AG10803 (cell line): Measurements from ENCODE around the gene PGAM5.

ENCODE experiments used
- DNase-seq: peaks from one replicate; pipeline ENCODE4 v3.0.0; 2010; ENCODE audit warnings: low read depth
- H3K4me3 ChIP-seq: 2 replicates; pipeline ENCODE4 v1.5.1; 2011; ENCODE audit warnings: mild to moderate bottlenecking, low read length, control low read depth
- TF ChIP-seq, protein P1 (sequence below): conservative IDR thresholded peaks from 2 replicates; pipeline ENCODE4 v1.5.1; 2011; ENCODE audit warnings: mild to moderate bottlenecking, low read length, control low read depth, inconsistent platforms

Gene PGAM5

DNA sequence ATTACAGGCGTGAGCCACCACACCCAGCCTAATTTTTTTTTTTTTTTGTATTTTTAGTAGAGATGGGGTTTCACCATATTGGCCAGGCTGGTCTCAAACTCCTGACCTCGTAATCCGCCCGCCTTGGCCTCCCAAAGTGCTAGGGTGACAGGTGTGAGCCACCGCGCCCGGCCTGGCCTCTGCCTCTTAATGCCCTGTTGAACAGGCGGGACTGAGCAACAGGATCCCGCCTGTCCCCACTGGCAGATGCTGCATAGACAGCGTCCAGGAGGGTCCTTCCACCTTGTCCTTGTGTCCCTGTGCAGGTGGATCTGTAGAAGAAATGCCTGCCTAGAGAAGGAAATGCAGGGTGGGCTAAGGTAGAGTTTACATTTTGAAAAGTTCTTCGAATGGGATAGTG, 5.7 kb downstream of the PGAM5 start:
- TF ChIP-seq, protein P1, sequence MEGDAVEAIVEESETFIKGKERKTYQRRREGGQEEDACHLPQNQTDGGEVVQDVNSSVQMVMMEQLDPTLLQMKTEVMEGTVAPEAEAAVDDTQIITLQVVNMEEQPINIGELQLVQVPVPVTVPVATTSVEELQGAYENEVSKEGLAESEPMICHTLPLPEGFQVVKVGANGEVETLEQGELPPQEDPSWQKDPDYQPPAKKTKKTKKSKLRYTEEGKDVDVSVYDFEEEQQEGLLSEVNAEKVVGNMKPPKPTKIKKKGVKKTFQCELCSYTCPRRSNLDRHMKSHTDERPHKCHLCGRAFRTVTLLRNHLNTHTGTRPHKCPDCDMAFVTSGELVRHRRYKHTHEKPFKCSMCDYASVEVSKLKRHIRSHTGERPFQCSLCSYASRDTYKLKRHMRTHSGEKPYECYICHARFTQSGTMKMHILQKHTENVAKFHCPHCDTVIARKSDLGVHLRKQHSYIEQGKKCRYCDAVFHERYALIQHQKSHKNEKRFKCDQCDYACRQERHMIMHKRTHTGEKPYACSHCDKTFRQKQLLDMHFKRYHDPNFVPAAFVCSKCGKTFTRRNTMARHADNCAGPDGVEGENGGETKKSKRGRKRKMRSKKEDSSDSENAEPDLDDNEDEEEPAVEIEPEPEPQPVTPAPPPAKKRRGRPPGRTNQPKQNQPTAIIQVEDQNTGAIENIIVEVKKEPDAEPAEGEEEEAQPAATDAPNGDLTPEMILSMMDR = no peak
- H3K4me3 ChIP-seq = no peak overlapping the region
- DNase-seq = no peak

DNA sequence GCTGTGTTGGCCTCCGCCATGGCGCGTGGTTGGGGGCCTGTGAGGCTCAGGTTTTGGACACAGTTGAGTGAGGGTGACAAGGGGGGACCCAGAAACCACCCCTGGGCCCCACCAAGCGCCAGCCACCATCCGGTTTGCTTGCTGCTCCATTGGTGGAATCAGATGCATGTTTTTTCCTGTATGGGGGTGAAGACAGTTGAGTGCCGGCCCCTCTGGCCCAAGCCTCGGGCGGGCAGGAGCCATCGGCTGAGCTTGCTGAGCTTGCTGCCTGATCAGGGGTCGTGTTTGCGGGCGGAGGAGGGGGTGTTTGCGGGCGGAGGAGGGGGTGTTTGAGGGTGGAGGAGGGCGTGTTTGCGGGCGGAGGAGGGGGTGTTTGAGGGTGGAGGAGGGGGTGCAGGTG, 6.4 kb downstream of the PGAM5 start:
- TF ChIP-seq, protein P1 = no peak
- no peak for DNase-seq

DNA sequence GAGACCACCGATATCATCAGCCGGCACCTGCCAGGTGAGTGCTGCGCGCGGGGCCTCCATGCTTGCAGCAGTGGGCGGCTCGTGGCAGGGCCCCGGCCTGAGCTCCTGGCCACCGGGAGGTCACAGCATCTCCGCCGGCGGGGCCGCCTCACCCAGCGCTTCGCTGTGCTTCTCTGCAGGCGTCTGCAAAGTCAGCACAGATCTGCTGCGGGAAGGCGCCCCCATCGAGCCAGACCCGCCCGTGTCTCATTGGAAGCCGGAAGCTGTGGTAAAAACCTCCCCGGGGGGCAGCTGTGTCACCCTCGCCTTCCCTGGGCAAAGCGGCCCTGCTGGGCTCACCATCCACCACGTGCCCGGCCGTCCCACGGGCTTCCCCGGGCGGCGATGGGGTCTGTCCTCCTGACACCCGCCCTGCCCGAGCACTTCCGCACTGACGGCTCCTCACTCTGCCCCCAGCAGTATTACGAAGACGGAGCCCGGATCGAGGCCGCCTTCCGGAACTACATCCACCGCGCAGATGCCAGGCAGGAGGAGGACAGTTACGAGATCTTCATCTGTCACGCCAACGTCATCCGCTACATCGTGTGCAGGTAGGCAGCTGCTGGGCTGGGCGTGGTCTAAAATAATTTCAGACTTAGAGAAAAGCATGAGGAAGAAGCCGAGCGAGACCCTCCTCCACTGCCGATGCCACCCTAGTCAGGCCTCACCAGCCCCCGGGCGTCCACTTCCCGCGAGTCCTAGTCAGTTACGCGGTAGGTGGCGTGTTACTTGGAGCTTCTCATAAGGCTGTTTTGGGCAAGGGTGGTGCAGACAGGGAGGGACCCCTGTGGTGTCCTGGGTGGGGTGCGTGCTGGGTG, 7.1 kb downstream of the PGAM5 start:
- H3K4me3 ChIP-seq = no peak overlapping the region
- TF ChIP-seq, protein P1 = no peak
- no peak for DNase-seq

More for the DNA sequence above, 6.4 kb downstream of the PGAM5 start:
- no peak overlapping the region for H3K4me3 ChIP-seq

DNA sequence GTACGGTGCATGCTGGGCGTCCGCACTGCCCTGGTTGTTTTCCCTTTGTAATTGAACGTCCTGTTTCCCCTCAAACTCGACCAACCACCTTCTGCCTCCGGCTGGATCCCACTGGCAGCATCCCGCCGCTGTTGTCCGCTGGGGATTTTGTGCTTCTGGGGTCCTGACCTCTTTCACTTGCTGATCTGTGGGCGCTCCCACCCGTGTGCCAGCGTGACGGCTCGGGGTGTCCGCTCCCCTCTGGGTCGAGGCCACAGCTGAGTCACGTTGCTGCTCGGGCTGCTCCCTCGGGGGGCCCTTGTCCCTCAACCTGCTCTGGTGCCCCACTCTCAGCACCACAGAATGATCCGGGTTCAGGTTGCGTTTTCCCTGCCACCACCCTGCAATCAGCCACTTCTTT, 8.0 kb downstream of the PGAM5 start:
- DNase-seq = no peak
- TF ChIP-seq, protein P1 = no peak
- no peak overlapping the region for H3K4me3 ChIP-seq

- TF ChIP-seq, protein P1 = no peak
- H3K4me3 ChIP-seq = no peak overlapping the region
- DNase-seq = no peak
Measured at GRCh38 chr12:132719141-132719953, 8.7 kb downstream of the PGAM5 start.

DNA sequence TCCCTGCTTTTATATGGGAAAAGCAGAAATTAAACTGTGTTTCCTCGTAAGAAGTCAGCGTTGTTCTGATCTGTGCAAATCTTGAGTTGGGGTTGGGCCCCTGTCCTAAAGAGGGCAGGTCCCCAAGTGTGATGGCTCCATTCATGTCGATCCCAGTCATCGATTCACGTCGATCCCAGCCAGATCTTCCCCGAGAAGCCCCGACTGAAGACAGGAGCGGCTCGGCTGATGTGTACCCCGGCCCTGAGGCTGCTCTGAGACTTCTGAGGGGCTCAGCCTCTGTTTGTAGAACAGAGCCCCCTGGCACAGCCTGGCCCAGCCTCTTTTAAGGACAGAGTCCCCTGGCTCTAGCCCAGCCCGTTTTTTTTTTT, 9.3 kb downstream of the PGAM5 start:
- no peak overlapping the region for H3K4me3 ChIP-seq
- DNase-seq = no peak

More for the DNA sequence above, 9.3 kb downstream of the PGAM5 start:
- TF ChIP-seq, protein P1 = no peak
